Stimulated activated CD4-positive, alpha-beta T cell treated with anti-CD3 and anti-CD28 coated beads, Interleukin-2, amount 100 ng/mL, for 4 hours (primary cell): ENCODE results near the gene HRH1.
"Not testable (repeated sequence)": the region's sequence is repeated elsewhere in the genome, so short reads cannot be mapped to it uniquely, and the experiment has no call there.

Experiments
- DNase-seq: peaks from one replicate; pipeline ENCODE4 v3.0.0-alpha.2; 2020; ENCODE audit warnings: low read depth

The HRH1 gene

DNA sequence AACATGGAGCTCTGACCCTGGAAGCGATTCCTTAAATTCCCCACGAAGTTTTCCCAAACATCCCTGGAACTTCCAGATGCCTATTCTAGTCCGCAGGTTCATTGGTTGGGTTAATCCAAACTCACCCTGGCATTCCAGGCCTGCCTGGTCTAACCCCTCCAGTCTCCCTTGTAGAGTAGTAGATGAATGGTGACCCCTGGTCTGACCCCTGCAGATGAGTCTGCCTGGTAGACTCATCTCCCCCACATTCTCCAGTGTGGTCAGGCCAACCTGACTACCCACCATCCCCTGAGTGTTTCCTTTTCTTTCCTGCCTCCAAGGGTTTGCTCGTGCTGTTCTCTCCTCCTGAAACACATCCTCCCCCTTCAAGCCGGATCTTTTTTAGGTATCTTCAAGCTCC, 10.8 kb upstream of the HRH1 start:
- no peak for DNase-seq

DNA sequence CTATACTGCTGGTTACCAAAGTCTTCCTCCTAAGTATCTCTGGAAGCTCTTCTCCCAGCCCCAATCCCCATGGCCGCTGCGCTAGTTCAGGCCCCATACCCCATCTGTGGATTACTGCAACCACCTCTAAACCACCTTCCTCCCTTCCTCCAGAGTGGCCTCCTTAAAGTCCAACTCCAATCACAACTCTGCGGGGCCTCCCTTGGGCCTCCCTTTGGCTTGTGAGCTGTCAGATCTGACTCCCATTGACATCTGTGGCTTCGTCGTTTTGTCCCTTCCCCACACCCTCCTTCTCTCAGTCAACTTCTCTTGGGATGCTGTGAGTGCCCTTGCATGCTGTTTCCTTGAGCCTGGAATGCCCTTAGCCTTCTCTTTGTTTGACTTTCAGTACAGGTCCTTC, 9.3 kb upstream of the HRH1 start:
- DNase-seq, result no peak

DNA sequence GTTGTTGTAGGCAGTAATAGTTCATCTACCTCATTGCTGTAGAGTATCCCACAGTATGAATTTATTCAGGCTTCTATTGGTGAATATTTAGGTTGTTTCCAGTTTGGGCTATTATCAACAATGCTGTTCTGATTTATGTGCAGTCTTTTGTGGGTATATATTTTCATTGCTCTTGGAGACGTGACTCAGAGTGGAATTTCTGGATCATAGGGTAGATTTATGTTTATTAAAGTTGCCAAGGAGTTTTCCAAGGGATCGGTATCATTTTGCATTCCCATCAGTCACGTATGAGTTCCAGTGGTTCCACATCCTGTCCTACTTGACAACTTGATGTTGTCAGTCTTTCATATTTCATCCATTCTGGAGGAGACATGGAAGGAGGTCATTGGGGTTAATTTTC, 8.4 kb upstream of the HRH1 start:
- no peak for DNase-seq

DNA sequence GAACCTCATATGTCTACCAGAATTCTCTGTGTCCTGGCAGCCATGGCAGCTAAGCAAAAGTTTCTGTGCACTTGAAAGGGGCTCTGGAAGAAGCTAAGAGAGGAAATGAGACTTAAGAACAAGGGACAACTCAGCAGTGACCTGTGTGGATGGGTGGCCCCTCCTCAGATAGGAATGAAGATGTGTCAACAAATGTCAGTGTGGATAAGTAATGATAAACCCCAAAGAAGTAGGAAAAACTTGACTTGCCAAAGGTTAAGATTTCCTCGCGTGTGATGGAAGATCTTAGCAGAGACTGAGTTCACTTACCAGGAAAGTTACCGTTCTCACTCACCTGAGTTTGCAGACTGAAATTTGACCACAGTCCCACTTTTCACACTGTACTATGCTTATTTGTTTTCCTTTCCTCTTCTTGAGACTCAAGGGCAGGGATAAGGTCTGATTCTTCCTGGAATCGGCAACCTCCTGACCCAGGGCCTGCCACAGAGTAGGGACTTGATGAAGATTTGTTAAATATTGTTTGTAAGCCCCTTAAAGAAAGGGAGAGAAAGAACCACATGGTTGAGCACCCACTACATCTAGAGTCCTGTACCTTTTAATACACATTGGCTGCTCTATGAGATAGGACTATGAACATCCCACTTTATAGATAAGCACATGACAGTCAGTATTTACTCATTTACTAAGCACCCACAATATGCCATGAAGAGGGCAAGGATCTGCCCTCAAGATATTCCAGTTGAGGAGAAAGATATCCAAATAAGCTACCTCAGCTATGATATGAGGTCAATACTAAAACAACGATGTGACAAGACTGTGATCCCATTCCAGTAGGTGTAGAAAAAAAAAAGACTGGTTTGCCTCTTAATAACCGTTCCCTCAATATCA, 7.3 kb upstream of the HRH1 start:
- DNase-seq, result no peak

DNA sequence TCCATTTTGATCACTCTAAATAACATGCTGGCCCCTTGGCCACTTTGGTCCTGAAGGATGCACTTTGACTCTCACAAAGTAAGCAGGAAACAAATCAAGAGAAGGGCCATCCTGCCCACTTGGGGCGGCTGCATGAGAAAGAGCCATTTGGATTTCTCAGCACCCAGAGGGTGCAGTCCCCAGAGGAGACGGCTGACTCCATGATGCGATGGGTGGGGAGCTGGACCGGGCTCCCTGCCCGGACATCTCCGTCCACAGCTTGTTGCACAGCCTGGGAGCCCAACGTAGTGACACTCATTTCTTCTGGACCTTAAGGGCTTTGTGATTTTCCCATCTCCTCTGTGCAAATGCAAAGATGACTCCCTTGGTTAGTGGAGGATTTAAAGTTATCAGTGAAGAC, 4.0 kb upstream of the HRH1 start:
- DNase-seq, result no peak

DNA sequence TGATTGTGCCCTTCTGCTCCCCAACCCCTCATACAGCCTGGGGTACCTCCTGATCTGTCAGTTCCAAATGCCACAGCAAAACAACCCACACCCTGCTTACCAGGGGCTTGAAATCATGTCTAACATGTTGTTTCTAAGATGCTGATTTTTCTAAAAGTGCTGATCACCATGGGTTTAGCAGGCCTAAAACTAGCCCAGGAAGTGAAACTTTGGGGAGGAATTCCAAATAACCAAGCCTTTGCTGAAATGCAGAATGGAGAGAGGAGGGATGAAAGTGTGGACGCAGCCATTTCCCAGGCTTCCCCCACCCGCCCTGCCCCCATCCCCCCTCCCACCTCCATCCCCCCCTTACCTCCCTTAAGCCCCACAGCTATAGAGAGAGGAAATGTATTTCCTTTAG, 2.0 kb upstream of the HRH1 start:
- DNase-seq, result no peak

DNA sequence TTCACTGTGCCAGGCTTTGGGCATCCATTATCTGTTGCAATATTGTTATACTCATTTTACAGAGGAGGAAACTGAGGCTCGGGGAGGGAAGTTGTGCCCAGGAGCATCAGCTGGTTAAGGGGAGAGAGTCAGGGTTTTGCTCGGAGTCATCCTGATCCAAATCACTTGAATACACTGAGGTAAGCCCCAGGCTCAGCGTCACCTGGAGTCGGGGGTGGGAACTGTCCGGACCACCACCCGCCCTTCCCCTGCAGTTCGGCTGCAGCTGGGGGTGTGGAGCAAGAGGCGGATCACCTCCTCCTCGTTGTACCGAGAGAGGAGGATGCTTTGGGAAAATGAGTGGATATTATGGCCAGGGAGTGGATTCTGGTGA, 646 bp downstream of the HRH1 start:
- no peak for DNase-seq

DNA sequence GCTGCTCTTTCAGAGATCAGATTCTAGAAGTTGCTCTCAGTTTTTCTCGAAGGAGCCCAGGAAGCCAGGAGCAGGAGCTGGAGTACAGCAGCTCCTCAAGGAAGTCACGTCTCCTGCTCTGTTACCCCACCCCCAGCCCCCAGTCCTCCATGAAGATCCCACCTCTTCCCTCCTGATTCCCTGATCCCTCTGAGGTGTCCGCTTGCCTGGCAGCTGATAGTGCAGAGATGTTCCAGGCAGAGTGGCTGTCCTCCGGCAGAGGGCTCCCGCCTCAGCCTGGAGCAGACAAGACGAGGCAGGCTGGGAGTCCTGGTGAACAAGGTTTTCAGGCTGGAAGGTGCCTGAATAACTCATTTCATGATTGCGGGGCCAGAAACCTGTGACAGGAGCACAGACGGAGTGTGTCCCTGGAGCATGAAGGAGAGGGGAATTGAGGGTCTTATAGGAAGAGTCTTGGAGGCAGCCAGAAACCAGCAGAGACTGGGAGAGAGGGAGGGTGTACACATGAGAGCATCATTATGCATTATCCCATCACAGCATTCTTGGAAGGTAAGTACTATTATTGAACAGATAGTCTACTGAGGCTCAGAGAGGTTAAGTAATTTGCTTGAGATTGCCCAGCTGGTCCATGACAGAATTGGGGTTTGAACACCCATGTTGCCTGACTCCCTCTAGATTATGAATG, 1.2 kb downstream of the HRH1 start:
- DNase-seq, result no peak

DNA sequence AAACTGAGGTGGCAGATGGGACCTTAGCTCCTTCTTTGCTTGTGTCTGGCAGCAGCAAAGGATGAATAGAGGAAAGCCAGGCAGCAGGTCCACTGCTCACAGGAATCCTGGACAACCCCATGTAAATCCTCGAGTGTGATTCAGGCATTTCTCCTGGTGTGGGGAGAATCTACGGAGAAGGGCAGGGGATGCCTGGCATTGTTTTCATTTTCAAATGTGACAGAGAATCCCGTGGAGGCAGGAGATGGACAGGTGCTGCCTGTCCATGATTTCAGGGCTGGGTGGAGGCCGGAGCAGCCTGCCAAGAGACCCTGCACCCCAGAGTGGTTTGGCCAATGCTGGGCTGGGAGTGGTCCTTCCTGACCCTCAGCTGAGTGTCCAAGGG, 1.7 kb downstream of the HRH1 start:
- no peak for DNase-seq

DNA sequence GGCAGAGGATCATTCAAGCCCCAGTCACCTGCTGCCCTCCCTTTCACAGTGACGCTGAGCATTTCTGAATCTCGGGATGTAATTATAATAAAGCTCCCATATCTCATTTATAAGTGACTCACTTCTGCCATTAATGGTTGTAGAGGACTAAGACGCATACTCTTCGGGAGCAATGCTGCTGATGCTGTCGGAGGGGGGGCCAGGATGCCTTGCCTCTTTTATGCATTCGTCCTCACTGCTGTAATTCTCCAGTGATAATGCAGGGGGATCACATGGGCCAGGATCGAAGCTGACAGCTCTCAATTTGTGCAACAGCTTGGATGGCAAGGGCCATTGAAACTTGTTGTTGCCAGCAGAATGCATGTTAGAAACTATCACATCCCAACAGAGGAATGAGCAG, 3.1 kb downstream of the HRH1 start:
- DNase-seq, result no peak

DNA sequence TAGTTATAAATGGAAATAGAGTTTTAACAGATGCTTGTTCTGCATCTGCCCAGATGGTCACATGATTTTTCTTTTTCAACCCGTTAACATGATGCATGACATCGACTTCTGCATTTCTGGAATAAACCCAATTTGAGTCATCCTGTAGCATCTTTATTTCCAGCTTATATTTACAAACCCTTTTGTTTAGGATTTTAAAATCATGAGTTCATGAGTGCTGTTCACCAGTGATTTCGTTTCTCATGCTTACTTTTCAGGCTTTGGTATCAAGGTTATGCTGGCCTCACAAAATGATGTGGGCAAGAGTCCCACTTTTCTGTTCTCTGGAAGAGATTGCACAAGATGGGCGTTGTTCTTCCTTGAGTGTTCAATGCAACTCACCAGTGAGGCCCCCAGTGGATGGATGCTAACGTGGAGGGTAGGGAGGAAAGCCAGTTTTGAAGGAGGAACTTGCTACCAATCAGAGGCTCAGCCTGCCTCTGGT, 5.2 kb downstream of the HRH1 start:
- DNase-seq, result no peak

DNA sequence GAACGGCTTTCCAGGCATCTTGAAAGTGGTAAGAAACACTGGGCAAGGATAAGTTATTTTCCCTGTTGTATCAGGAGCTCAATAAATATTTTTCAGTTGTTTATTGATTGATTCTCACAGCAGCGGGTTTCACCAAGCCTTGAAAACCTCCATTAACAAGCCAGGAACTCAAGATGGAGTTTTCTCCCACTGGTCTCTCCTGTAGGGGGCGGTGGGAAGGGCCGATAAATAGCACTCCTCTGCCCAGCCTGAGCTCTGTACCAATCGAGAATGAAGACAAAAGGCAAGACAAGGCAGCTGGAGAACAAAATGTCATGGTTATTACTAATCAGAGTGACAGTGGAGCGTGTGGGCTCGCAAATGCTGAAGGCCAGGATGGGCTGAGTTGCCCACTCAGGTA, 7.4 kb downstream of the HRH1 start:
- DNase-seq, result no peak

DNA sequence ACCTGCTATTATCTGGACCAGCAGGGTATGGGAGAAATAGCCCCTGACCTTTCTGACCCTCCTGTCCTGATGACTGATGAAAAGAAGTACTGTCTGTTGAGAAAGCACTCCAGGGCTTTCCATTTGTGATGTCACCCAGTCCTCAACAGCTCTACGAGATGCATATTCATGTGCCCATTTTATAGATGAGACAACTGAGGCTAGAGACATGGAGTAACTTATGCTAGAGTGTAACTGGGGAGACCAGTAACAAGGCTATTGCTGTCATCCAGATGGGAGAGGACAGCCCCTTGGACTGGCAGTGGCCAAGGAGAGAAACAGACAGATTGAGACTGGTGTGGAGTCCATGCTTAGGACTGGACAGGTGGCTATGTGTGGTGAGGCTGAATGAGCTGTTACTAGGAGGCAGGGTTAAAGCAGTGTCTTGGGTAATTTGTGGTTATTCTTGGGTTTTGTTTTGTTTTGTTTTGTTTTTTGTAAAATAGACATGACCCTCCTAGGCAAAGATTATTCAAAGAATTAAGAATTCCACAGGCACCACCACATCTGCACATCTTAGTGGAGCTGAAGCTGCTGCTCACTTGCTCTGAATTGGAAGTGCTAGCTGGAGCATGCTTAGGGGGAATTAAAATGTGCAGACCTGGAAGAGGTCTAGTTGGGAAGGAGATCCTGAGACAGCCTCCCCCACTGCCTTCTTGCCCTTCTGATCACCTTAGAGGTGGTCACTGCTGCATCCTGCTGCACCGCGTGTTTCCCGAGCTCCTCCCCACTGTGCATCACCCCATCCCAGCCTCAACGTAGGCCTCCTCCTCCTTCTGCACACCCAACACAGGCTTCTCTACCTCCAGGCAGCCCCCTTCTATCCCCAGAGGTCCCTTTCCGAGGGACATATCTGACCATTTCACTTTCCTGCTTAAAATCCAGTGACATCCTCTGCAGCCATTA, 8.4 kb downstream of the HRH1 start:
- DNase-seq, result no peak

DNA sequence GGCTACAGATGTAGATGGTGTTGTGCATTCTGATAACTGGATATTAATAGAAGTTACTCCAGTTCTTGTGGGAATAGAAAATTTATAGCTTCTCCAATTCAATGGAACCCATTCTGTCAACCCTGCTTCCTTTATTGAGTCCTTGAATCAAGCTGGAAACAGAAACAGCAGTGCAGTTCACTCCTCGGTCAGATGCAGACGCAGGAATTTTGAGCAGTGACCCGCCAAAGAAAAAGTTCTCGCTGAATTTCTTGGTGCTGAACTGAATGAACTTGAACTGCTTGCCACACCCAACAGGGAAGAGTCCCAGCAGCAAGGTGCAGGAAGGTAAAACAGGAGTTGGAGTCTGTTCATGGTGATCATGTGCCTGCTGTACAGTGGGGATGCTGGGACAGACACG, 10.3 kb downstream of the HRH1 start:
- DNase-seq, result no peak

DNA sequence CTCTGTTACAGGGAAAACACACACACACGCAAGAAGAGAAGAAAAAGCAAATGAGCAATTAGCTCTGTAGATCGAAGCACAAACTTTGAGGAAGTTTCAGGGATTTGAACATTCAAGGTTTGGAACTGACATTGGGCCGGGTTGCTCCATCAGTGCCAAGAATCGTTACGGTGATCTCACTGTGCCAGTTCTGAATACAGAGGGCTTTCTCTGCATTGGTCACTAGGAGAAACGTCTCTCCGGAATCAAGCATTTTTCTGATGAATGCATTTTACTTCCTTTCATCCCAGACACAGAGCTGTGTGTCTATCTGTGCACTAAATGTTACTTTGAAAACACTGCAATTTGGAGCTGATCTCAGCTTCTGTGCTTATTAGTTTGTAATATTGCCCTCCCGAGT, 11.2 kb downstream of the HRH1 start:
- no peak for DNase-seq

DNA sequence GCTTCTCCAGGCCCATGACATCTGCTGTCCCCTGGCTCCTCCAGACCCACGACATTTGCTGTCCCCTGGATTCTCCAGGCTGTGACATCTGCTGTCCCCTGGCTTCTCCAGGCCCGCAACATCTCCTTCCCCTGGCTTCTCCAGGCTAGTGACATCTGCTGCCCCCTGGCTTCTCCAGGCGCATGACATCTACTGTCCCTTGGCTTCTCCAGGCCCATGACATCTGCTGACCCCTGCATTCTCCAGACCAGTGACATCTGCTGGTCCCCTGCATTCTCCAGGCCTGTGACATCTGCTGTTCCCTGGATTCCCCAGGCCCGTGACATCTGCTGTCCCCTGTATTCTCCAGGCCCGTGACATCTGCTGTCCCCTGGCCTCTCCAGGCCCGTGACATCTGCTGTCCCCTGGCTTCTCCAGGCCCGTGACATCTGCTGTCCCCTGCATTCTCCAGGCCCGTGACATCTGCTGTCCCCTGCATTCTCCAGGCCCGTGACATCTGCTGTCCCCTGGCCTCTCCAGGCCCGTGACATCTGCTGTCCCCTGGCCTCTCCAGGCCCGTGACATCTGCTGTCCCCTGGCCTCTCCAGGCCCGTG, 12.6 kb downstream of the HRH1 start:
- DNase-seq, result not testable (repeated sequence)

DNA sequence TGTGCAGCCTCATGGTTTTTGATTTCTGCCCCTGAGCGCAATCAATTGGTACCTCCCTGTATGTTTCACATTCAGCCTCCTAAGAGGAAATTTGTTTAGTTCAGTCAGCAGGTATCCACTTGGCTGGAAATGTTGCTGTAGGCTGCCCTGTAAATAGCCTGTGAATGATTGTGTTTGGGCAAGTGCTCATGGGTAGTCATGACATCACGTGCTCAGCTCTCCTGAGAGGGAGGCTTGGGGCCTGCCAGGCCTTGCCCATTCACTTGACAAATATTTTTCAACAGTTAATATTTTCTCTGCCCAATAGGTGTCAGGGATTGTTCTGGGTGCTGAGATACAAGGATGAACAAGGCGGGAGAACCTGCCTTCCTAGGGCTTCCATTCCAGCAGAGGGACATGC, 13.3 kb downstream of the HRH1 start:
- no peak for DNase-seq

DNA sequence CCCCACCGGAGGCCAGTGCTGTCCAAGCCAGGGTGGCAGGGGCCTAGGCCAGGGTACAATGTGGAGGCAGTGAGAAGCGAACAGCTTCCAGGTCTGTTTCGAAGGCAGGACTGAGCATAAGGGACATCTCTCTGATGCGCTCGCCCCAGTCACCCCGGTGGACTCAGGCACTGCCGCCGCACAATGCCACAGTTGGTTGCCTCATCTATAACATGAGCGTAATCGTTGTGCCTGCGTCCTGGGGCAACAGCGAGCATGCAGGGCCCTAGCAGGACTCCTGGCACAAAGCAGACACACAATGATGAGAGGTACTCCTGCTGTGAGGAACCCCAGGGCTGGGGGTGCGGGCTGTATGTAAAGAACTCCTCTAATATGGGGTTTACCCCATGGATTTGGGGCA, 14.1 kb downstream of the HRH1 start:
- DNase-seq, result no peak

DNA sequence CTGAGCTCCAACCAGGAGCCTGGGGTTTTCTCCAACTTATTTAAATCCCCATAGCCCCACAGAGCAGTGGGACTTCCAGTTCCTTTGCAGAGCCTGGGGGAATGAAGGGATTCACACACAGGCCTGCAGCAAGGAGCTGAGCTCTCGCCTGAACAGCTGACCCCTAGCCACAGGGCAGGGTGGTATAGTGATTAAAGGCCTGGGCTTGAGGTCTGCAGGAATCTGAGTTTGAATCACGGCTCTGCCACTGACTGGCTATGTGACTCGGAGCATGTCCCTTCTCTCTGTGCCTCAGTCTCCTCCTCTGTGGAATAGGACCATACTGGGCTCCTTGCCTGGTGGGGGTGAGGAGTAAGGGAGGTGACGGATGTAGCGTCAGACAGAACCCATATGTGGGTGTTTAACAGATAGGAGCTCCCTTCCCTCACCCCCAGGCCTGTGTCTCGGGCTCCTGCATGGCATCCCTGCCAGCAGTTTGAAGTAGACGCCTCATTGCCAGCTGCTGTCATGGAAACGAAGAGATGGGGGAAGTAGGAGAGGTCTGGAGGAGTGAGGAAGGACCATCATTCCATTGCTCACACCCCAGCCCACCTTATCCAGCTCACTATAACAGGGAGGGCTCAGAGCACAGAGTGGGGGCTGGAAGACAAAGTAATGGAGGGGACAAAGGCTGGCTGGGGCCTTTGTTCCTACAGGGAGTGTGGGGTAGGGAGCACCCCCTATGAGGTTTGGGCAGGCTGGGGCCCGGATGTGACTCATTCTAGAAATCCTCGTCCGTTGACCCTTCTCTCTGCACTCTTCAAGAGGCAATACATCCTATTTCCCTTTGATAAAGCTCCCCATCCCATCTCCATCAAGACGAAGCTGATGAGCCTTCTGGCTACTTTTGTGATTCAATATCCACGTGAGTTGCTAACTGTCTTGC, 14.8 kb downstream of the HRH1 start:
- DNase-seq, result no peak

DNA sequence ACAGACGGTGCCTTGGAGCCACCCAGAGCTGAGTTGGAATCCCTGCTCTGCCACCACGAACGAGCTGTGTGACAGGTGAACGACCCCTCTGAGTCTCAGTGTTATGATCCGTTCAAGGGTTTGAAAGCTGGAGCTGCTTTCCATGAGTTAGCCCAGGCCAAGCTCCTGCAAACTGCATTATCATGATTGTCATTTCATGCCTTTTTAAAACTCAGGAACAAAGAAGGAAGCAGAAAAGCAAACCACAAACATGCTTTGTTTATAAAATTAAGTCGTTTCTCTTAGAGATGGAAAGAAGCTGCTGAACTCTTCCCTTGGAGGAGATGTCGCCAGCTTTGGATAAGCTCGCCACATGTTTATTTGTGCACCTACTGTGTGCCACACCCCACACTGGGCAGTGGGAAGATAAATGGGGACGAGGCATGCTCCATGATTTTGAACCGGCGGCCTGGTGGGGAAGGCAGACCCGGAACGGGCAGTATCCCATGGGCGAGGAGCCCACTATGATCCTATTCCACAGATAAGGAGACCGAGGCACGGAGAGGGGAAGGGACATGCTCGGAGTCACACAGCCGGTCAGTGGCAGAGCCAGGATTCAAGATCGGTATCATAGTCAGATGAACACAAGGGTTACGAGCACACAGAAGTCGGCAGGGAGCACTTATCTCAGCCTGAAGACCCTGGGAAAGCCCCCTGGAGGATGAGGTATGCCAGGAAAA, 15.9 kb downstream of the HRH1 start:
- no peak for DNase-seq
